Parathyroid adenoma (tissue), 2 donors: ENCODE data around the gene ANO6.

ENCODE experiments used
- H2AFZ ChIP-seq: fragments of 300-600 bp; sonication (generic); one replicate; pipeline ENCODE4 v1.7.0; 2017; ENCODE audit warnings: antibody characterized with exemption, mild to moderate bottlenecking
- H3K27ac ChIP-seq: fragments of 300-600 bp; sonication (generic); one replicate; pipeline ENCODE4 v1.7.0; 2017
- H3K27me3 ChIP-seq: fragments of 300-600 bp; sonication (generic); one replicate; pipeline ENCODE4 v1.7.0; 2017; ENCODE audit warnings: low read length; ENCODE audit not compliant: control insufficient read depth, insufficient read depth
- H3K36me3 ChIP-seq: fragments of 300-600 bp; sonication (generic); one replicate; pipeline ENCODE4 v1.7.0; 2017; ENCODE audit warnings: low read length; ENCODE audit not compliant: control insufficient read depth, insufficient read depth
- H3K4me1 ChIP-seq: fragments of 300-600 bp; sonication (generic); one replicate; pipeline ENCODE4 v1.7.0; 2017; ENCODE audit warnings: control low read depth
- H3K4me2 ChIP-seq: fragments of 300-600 bp; sonication (generic); one replicate; pipeline ENCODE4 v1.7.0; 2017; ENCODE audit warnings: low read length
- H3K4me3 ChIP-seq: fragments of 300-600 bp; sonication (generic); one replicate; pipeline ENCODE4 v1.7.0; 2017; ENCODE audit warnings: low read depth, low read length
- H3K79me2 ChIP-seq: fragments of 300-600 bp; sonication (generic); one replicate; pipeline ENCODE4 v1.7.0; 2017; ENCODE audit warnings: control low read depth
- H3K9ac ChIP-seq: fragments of 300-600 bp; sonication (generic); one replicate; pipeline ENCODE4 v1.7.0; 2017; ENCODE audit warnings: mild to moderate bottlenecking
- H3K9me3 ChIP-seq: fragments of 300-600 bp; sonication (generic); one replicate; pipeline ENCODE4 v1.7.0; 2017; ENCODE audit warnings: low read length; ENCODE audit not compliant: control insufficient read depth
- CTCF ChIP-seq: fragments of 300-600 bp; sonication (generic); IDR thresholded peaks from one replicate; pipeline ENCODE4 v1.7.0; 2017; ENCODE audit warnings: antibody characterized with exemption, mild to moderate bottlenecking
- donor health status: primary hyperparathyroidism.

Gene ANO6

GRCh38 chr12:45209784-45210183 is 6.1 kb upstream of the ANO6 start:
- H3K4me1 ChIP-seq: no peaks in the 10 kb centered on the region
- H2AFZ ChIP-seq: no peak overlapping the region
- H3K9me3 ChIP-seq: no peaks in the 10 kb centered on the region
- no peaks in the 10 kb centered on the region for H3K79me2 ChIP-seq
- no peak for TF ChIP-seq CTCF
- no peaks in the 10 kb centered on the region for H3K36me3 ChIP-seq
- no peak overlapping the region for H3K4me3 ChIP-seq
- no peak overlapping the region for H3K4me2 ChIP-seq
- no peak overlapping the region for H3K9ac ChIP-seq
- H3K27me3 ChIP-seq: no peaks in the 10 kb centered on the region
- no peak overlapping the region for H3K27ac ChIP-seq

- no peak for TF ChIP-seq CTCF
- no peak overlapping the region for H3K4me2 ChIP-seq
- H3K27ac ChIP-seq: no peak overlapping the region
- H3K9ac ChIP-seq: no peak overlapping the region
- H3K79me2 ChIP-seq: no peaks in the 10 kb centered on the region
- H3K4me3 ChIP-seq: no peak overlapping the region
- H3K27me3 ChIP-seq: no peaks in the 10 kb centered on the region
- no peaks in the 10 kb centered on the region for H3K9me3 ChIP-seq
- H3K4me1 ChIP-seq: no peaks in the 10 kb centered on the region
- no peak overlapping the region for H2AFZ ChIP-seq
- no peaks in the 10 kb centered on the region for H3K36me3 ChIP-seq
These were observed 3.8 kb upstream of the ANO6 start for GRCh38 chr12:45212064-45212463.

DNA sequence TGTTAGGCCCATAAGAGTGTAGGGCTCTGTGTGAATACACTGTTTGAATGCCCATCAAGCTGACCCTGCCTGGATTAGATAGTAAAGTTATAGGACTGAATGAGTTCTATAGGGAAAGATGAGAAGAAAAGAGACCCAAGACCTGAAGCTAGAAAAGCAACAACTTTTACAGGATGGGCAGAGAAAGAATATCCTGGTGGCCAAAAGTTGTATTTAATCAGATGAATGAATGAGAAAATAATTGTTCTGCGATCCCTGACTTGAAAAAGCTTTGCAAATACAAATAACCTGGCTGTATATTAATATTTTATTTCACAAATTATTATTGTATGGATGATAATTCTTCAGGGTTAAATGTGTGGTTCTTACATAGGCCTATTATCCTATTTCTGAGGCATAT is 2.8 kb upstream of the ANO6 start:
- Histone ChIP-seq H3K27ac (no peak overlapping the region), H3K9me3 (no peaks in the 10 kb centered on the region), H3K4me1 (no peaks in the 10 kb centered on the region), H3K9ac (no peak overlapping the region), H3K79me2 (peaks cover 3% of the 10 kb centered on the region), H3K4me2 (no peak overlapping the region), H2AFZ (no peak overlapping the region), H3K27me3 (no peaks in the 10 kb centered on the region), H3K36me3 (no peaks in the 10 kb centered on the region), H3K4me3 (no peak overlapping the region)
- no peak for TF ChIP-seq CTCF

- no peaks in the 10 kb centered on the region for H3K27me3 ChIP-seq
- no peak overlapping the region for H3K4me2 ChIP-seq
- no peaks in the 10 kb centered on the region for H3K9me3 ChIP-seq
- H3K27ac ChIP-seq: no peak overlapping the region
- H3K4me1 ChIP-seq: peaks cover 5% of the 10 kb centered on the region
- no peak for TF ChIP-seq CTCF
- no peak overlapping the region for H2AFZ ChIP-seq
- peaks cover 13% of the 10 kb centered on the region for H3K79me2 ChIP-seq
- no peak overlapping the region for H3K9ac ChIP-seq
- no peaks in the 10 kb centered on the region for H3K36me3 ChIP-seq
- no peak overlapping the region for H3K4me3 ChIP-seq
These were observed 1.8 kb upstream of the ANO6 start for GRCh38 chr12:45214071-45214470.

DNA sequence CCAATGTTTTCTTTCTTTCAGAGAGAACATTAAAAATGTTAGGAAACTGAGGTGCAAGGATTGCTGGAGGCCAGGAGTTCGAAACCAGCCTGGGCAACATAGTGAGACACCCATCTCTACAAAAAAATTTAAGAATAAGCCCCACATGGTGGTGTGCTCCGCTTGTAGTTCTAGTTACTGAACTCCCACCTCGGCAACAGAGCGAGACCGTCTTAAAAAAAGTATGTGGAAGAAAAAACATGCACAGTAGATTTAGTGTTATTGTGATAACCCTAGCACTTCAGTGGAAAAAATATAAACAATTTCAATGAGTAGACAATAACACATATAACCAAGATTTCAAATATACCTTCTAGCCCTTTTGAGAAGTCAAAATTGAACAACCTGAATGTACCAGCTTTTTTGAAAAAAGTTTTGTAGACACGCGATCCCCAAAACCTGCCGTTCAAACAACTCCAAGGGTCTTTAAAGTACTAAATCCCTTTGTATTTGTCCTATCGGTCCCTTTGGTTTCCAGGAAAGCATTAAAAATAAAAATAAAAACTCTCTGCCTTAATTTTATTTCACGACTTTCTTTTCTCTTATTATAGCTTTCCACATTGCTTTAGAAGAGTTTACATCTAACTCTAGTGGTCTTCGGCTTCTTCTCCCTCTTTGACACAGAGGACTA is 1.0 kb upstream of the ANO6 start:
- no peak for TF ChIP-seq CTCF
- Histone ChIP-seq H3K9ac (no peak overlapping the region), H3K4me3 (peak overlapping the region; percentile 74), H2AFZ (peak overlapping the region; percentile 90), H3K9me3 (no peaks in the 10 kb centered on the region), H3K4me2 (peak overlapping the region; percentile 71), H3K36me3 (no peaks in the 10 kb centered on the region), H3K27me3 (no peaks in the 10 kb centered on the region), H3K4me1 (peaks cover 10% of the 10 kb centered on the region), H3K79me2 (peaks cover 21% of the 10 kb centered on the region), H3K27ac (peak overlapping the region; percentile 92)
